Endothelial cell (in vitro differentiated cells): ENCODE measurements around the gene HSF5. TPM values are rescaled to one million over a fixed set of nuclear protein-coding genes. Genes with fewer than 3 reads are reported as not detected.

Experiments used
- DNase-seq: peaks from one replicate; pipeline ENCODE4 v3.0.0; 2021; ENCODE audit warnings: low spot score
- H3K27ac Mint-ChIP-seq: one replicate; pipeline ENCODE4 v1.8.0; 2021; ENCODE audit warnings: mixed read lengths, inconsistent platforms; ENCODE audit not compliant: unreplicated experiment
- H3K27me3 Mint-ChIP-seq: one replicate; pipeline ENCODE4 v1.8.0; 2021; ENCODE audit warnings: mild to moderate bottlenecking, moderate library complexity, mixed read lengths, inconsistent platforms; ENCODE audit not compliant: unreplicated experiment
- H3K36me3 Mint-ChIP-seq: one replicate; pipeline ENCODE4 v1.8.0; 2021; ENCODE audit warnings: mild to moderate bottlenecking, low read depth, mixed read lengths, inconsistent platforms; ENCODE audit not compliant: unreplicated experiment
- H3K4me1 Mint-ChIP-seq: one replicate; pipeline ENCODE4 v1.8.0; 2021; ENCODE audit warnings: mild to moderate bottlenecking, mixed read lengths, inconsistent platforms; ENCODE audit not compliant: unreplicated experiment
- H3K4me3 Mint-ChIP-seq: one replicate; pipeline ENCODE4 v1.8.0; 2021; ENCODE audit warnings: mild to moderate bottlenecking, mixed read lengths, inconsistent platforms; ENCODE audit not compliant: unreplicated experiment
- H3K9me3 Mint-ChIP-seq: one replicate; pipeline ENCODE4 v1.8.0; 2021; ENCODE audit warnings: mixed read lengths, inconsistent platforms; ENCODE audit not compliant: unreplicated experiment
- total RNA-seq: library from RNA; stranded (reverse); fragmentation: NEBNext Ultra II Directional; extraction: Animal tissue kit (Norgen Biotek cat#: 25700); gene quantifications from one replicate; pipeline ENCODE4 v1.2.1, GENCODE V29; 2021; ENCODE audit not compliant: unreplicated experiment
- TF ChIP-seq, protein P1 (sequence below): fragments of 200-600 bp; sonication (generic); IDR thresholded peaks from one replicate; pipeline ENCODE4 v1.5.0; 2021; ENCODE audit warnings: antibody characterized with exemption; ENCODE audit not compliant: unreplicated experiment

HSF5 gene
- total RNA-seq, 1 donor from 2014 or later, result 0.10 TPM

- Mint-ChIP-seq H3K4me3 (no peak overlapping the region), H3K27me3 (peaks cover 11% of the 10 kb centered on the region), H3K4me1 (peaks cover 8% of the 10 kb centered on the region), H3K9me3 (no peaks in the 10 kb centered on the region), H3K27ac (no peak overlapping the region), H3K36me3 (peaks cover 4% of the 10 kb centered on the region)
- TF ChIP-seq, protein P1, sequence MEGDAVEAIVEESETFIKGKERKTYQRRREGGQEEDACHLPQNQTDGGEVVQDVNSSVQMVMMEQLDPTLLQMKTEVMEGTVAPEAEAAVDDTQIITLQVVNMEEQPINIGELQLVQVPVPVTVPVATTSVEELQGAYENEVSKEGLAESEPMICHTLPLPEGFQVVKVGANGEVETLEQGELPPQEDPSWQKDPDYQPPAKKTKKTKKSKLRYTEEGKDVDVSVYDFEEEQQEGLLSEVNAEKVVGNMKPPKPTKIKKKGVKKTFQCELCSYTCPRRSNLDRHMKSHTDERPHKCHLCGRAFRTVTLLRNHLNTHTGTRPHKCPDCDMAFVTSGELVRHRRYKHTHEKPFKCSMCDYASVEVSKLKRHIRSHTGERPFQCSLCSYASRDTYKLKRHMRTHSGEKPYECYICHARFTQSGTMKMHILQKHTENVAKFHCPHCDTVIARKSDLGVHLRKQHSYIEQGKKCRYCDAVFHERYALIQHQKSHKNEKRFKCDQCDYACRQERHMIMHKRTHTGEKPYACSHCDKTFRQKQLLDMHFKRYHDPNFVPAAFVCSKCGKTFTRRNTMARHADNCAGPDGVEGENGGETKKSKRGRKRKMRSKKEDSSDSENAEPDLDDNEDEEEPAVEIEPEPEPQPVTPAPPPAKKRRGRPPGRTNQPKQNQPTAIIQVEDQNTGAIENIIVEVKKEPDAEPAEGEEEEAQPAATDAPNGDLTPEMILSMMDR, result no peak
- DNase-seq, result no peak
Observed at GRCh38 chr17:58534901-58535421, 46.8 kb upstream of the HSF5 start.

- Mint-ChIP-seq H3K4me3 (no peak overlapping the region), H3K27ac (no peak overlapping the region), H3K4me1 (peaks cover 10% of the 10 kb centered on the region), H3K36me3 (peaks cover 4% of the 10 kb centered on the region), H3K27me3 (peaks cover 13% of the 10 kb centered on the region), H3K9me3 (no peaks in the 10 kb centered on the region)
- TF ChIP-seq, protein P1, result peak; percentile 16
- no peak for DNase-seq
Observed at GRCh38 chr17:58534331-58534730, 46.1 kb upstream of the HSF5 start.

- TF ChIP-seq, protein P1, result no peak
- Mint-ChIP-seq H3K27ac (no peak overlapping the region), H3K27me3 (peaks cover 17% of the 10 kb centered on the region), H3K4me3 (no peak overlapping the region), H3K36me3 (peaks cover 4% of the 10 kb centered on the region), H3K4me1 (peaks cover 15% of the 10 kb centered on the region), H3K9me3 (no peaks in the 10 kb centered on the region)
- DNase-seq, result no peak
Observed at GRCh38 chr17:58533616-58534188, 45.5 kb upstream of the HSF5 start.

DNA sequence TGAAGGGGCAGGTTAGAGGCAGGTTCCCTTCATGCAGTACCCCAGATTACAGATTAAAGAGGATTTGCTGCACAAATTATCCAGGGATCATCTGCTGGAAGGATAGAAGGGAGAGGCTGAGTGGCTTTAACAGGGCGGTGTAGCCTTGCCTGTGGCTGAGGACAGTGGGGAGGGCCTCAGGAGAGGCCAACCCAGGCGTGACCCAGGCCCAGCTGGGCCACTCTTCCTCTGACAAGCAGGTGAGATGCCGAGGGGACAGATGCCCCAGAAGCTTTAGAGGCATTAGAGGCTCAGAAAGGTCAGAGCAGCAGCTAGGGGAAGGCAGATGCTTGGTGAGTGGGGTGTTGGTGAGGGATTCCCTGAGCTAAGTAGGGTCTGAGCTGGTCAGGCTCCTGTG is 44.3 kb upstream of the HSF5 start:
- H3K36me3 Mint-ChIP-seq, result peaks cover 4% of the 10 kb centered on the region
- peaks cover 17% of the 10 kb centered on the region for H3K27me3 Mint-ChIP-seq
- H3K27ac Mint-ChIP-seq, result no peak overlapping the region
- peaks cover 25% of the 10 kb centered on the region for H3K4me1 Mint-ChIP-seq
- H3K9me3 Mint-ChIP-seq, result no peaks in the 10 kb centered on the region
- TF ChIP-seq, protein P1, result no peak
- peak overlapping the region; percentile 56 for H3K4me3 Mint-ChIP-seq
- DNase-seq, result no peak
